Measurements from ENCODE around the gene NTNG2. TPM values are rescaled to one million over a fixed set of nuclear protein-coding genes. Genes with fewer than 3 reads are reported as not detected.

NTNG2 gene
- total RNA-seq, 4 donors from 2014 or later: 0.27 to 1.1 TPM; not detected in 2

DNA sequence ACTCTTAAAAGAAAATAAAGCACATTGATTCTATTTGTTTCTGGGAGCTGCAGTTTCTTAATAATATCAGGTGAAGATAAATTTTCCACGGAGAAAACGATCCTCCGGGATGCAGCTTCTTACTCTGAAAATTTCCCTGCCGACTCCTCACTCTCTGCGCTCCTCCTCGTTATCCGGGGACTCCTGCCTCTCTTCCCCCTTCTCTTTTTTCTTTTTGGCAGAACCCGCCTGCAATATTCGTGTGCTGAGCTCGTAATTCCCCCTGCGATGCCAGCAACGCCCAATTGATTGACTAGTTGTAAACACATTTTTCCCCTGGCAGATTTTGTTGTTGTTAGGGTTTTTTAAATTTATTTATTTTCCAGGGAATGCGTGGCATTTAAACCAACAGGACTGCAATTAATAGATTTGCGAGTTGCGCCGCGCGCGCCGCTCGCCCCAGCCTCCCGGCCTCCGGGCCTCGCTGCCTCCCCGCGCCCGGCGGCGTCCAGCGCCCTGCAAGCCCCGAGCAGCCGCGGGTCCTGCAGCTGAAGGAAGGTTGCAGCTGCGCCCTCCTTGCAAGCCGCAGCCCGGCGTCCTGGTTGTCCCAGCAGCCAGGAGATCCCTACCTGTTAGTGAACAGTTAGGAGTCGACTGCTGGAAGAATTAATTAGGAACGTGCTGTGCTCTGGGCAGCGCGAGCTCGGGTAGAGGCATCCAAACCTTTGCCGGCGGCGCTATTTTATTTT lies 2.2 kb downstream of the NTNG2 start:
- Histone ChIP-seq H3K27me3 (peaks cover 96% of the 10 kb centered on the region), H3K4me1 (peaks cover 7 to 25% (median 19%) of the 10 kb centered on the region in 4 donors), H3K27ac (no peak overlapping the region), H3K9me3 (no peaks in the 10 kb centered on the region), H3K36me3 (no peaks in the 10 kb centered on the region), H3K4me3 (no peak overlapping the region)
- 25 to 26% methylated on average over 20 to 45 of the region's 45 CpGs for WGBS, 2 donors (ENCODE audit: low coverage in 1 of 2)
- intact Hi-C loops (cut with DNase I; ENCODE audit: low total_unique reads) (no loop called here), in situ Hi-C loops (cut with MboI; ENCODE audit: low pct_ligation_motif_present in 1 of 4, low pct_unique_long_range_greater_than_20kb in 1 of 4, low sequenced_read_pairs in 3 of 4) (no loop called here)
- DNase-seq: no peak
- TF ChIP-seq EP300 (IDR thresholded peaks at IDR 0.05; ENCODE audit: low read depth) (no peak), POLR2A (IDR thresholded peaks at IDR 0.05) (no peak), POLR2AphosphoS5 (IDR thresholded peaks at IDR 0.05) (no peak)
- TF ChIP-seq, protein P1, sequence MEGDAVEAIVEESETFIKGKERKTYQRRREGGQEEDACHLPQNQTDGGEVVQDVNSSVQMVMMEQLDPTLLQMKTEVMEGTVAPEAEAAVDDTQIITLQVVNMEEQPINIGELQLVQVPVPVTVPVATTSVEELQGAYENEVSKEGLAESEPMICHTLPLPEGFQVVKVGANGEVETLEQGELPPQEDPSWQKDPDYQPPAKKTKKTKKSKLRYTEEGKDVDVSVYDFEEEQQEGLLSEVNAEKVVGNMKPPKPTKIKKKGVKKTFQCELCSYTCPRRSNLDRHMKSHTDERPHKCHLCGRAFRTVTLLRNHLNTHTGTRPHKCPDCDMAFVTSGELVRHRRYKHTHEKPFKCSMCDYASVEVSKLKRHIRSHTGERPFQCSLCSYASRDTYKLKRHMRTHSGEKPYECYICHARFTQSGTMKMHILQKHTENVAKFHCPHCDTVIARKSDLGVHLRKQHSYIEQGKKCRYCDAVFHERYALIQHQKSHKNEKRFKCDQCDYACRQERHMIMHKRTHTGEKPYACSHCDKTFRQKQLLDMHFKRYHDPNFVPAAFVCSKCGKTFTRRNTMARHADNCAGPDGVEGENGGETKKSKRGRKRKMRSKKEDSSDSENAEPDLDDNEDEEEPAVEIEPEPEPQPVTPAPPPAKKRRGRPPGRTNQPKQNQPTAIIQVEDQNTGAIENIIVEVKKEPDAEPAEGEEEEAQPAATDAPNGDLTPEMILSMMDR (IDR thresholded peaks at IDR 0.05): no peak

DNA sequence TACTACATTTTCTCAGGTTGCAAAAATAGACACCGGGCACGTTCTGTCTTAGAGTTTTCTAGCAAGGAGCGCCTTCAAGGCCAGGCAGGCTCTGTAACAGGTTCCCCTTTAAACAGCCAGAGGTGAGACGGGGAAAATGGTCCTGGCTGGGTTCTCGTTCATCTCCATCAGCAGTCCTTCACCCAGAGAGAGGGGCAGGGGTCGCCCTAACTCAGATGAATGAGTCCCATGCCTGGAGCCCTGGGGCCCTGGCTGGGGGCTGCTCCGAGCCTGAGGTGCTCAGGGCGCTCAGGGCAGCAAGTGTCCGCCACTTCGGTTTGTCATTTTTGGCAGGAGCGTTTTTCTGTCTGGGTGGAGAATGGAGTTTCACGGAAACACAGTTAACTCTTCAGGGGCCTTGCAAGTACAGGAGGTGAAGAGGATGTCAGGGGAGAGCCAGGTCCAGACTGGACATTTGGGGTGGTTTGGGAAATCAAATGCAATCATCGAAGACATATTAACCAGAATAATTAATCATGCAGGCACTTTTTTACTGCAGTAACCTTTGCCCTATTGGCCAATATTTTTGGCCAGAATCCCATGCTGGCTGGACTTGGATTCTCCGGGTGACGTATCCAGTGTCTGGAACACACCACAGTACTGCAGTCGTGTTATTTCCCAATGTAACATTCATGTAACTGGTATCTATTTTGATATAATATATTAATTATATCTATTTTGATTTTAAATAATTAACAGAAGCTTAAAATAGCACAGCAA lies 2.9 kb downstream of the NTNG2 start:
- Histone ChIP-seq H3K27ac (no peak overlapping the region), H3K4me1 (peaks cover 7 to 25% (median 19%) of the 10 kb centered on the region in 4 donors), H3K27me3 (peaks cover 96% of the 10 kb centered on the region), H3K9me3 (no peaks in the 10 kb centered on the region), H3K4me3 (no peak overlapping the region), H3K36me3 (no peaks in the 10 kb centered on the region)
- intact Hi-C loops (cut with DNase I; ENCODE audit: low total_unique reads) (no loop called here), in situ Hi-C loops (cut with MboI; ENCODE audit: low pct_ligation_motif_present in 1 of 4, low pct_unique_long_range_greater_than_20kb in 1 of 4, low sequenced_read_pairs in 3 of 4) (no loop called here)
- 21 to 55% methylated on average over 4 to 16 of the region's 16 CpGs for WGBS, 2 donors (ENCODE audit: low coverage in 1 of 2)
- peak; percentile 15 for DNase-seq
- peak in 1 of 3 donors; percentile 8 for TF ChIP-seq POLR2AphosphoS5 (IDR thresholded peaks at IDR 0.05)
- TF ChIP-seq POLR2A (IDR thresholded peaks at IDR 0.05): no peak

DNA sequence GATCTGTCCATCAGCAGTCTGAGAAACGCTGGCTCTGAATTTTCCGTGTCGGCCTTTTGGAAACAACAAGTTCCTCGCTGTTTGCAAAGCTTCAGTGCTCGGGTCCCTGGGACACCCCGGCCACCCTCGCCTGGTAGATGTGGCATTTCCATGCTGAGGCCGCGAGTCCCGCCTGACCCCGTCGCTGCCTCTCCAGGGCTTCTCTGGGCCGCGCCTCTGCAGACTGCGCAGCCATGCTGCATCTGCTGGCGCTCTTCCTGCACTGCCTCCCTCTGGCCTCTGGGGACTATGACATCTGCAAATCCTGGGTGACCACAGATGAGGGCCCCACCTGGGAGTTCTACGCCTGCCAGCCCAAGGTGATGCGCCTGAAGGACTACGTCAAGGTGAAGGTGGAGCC lies 4.7 kb downstream of the NTNG2 start:
- no peak for DNase-seq
- 73% methylated on average over 19 of the region's 19 CpGs; no CpG with 5 or more reads in 1 of the 2 donors for whole genome bisulfite sequencing, 2 donors (ENCODE audit: low coverage in 1 of 2)
- Histone ChIP-seq H3K36me3 (no peaks in the 10 kb centered on the region), H3K4me1 (peaks cover 7 to 17% (median 12%) of the 10 kb centered on the region in 4 donors), H3K27ac (no peak overlapping the region), H3K9me3 (no peaks in the 10 kb centered on the region), H3K27me3 (peaks cover 82% of the 10 kb centered on the region), H3K4me3 (no peak overlapping the region)
- TF ChIP-seq EP300 (IDR thresholded peaks at IDR 0.05; ENCODE audit: low read depth): no peak
- TF ChIP-seq, protein P1 (IDR thresholded peaks at IDR 0.05): peak in 1 of 5 experiments; percentile 14
- in situ Hi-C loops (cut with MboI; ENCODE audit: low pct_ligation_motif_present in 1 of 4, low pct_unique_long_range_greater_than_20kb in 1 of 4, low sequenced_read_pairs in 3 of 4) (no loop called here), intact Hi-C loops (cut with DNase I; ENCODE audit: low total_unique reads) (no loop called here)

DNA sequence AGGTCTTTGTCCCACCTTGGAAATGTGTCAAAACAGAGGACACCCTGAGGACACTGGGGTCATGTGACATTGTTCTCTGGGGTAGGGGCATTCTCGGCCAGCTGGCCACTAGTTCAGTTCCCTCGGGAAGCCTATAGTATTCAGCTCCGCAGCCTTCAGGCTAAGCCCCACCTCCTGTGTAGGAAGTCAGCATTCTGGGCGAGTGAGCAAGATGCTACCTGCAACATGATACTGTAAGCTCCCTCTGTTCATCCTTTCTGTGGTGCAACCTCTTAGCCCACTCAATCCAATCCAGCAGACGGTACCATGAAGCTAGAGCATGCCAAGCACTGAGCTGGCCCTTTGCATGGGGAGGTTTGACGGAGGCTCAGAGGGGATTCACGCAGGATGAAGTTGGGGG lies 5.3 kb downstream of the NTNG2 start:
- no peaks in the 10 kb centered on the region for H3K9me3 ChIP-seq

More for the DNA sequence above, 5.3 kb downstream of the NTNG2 start:
- no peaks in the 10 kb centered on the region for H3K36me3 ChIP-seq
- H3K27ac ChIP-seq: no peak overlapping the region
- peaks cover 7 to 17% (median 12%) of the 10 kb centered on the region in 4 donors for H3K4me1 ChIP-seq
- peaks cover 83% of the 10 kb centered on the region for H3K27me3 ChIP-seq
- TF ChIP-seq, protein P1 (IDR thresholded peaks at IDR 0.05): no peak
- no peak for TF ChIP-seq POLR2AphosphoS5 (IDR thresholded peaks at IDR 0.05)
- no peak for TF ChIP-seq POLR2A (IDR thresholded peaks at IDR 0.05)
- DNase-seq: no peak
- no peak overlapping the region for H3K4me3 ChIP-seq
- 70% methylated on average over 7 of the region's 7 CpGs; no CpG with 5 or more reads in 1 of the 2 donors for WGBS, 2 donors (ENCODE audit: low coverage in 1 of 2)
- intact Hi-C loops (cut with DNase I; ENCODE audit: low total_unique reads) (no loop called here), in situ Hi-C loops (cut with MboI; ENCODE audit: low pct_ligation_motif_present in 1 of 4, low pct_unique_long_range_greater_than_20kb in 1 of 4, low sequenced_read_pairs in 3 of 4) (no loop called here)

All from transverse colon (tissue), 4 donors.